Activated T-cell treated with anti-CD3 and anti-CD28 coated beads for 4 hours (primary cell): ENCODE results near the gene H1-8.

Source experiments
- DNase-seq: peaks from one replicate; pipeline ENCODE4 v3.0.0-alpha.2; 2020

The H1-8 gene

DNA sequence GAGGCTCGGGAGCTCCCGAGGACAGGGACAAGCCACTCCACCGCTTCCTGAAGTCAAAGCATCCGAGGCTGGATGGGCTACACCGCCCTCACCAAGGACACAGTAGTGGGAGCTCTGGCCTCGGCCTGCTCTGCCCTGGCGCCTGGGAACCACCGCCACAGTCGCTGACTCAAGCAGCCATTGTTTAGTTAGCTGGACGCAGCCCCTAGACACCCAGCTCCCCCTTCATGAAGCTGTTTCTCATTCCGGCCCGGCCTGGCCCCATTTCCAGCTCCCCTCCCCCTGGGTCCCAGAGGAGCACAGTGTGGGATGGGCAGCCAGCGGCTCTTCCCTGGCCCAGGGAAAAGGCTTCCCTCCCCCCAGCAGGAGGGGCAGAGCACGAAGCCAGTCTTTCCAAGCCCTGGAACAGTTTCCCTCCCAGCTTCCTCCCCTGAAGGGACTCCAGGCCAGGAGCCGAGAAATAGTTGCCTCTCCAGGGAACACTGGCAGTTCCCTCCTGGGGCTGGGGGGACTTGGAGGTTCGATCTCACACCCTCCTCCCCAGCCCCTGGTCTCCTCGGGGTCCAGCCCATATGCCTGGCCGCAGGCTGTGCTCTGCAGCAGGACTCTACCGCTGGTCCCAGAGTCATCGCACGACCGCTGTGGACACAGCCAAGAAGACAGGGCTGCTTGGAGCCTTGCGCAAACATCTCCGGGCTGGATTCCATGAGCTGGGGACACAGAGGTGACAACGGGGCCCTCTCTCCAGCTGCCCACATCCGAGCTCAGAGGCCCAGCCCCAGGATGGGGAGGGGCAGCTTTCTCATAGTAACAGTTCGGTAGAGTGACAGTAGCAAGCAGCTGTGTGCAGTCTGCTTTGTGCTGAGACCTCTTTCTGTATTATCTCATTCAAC is 53.5 kb downstream of the H1-8 start:
- DNase-seq, result no peak

DNA sequence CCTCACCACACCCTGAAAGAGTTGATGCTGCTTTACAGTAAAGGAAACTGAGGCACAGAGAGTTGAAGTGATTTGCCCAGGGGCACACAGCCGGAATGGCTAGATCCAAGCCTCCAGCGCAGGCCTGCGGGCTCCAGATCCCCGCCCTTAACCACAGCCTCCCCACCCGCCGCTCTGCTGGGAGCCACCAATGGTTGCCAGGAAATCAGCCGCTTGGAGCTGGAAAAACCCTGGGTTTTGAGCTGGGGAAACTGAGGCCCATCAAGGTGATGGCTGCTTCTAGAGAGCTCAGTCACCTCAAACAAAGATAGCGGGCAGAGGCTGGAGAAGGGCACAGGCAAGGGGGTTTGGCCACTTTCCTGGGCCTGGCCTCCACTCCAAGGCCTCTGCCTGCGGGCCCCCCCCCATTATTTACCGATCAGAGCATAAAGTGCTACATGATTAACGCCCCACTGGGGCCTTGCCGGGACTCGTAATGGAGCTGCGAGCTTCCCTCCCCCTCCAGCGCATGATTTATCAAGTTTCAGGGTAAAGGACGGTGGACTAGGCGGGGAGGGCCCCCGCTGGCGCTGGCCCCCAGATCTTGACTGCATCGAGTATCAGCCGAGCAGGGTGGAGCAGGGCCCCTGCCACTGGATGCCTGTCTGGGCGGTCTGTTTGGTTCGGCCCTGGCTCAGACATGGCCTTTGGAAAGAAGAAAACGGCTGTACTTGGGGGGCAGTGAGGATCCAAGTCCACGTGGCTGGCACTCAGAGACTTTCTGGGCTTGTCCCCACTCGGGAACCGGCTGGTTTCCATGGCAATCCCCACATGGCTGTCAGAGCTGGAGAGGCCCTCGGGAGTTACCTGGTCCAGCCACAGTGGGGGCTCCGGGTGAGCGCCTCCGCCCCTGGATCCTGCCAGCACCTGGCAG is 54.4 kb downstream of the H1-8 start:
- DNase-seq, result no peak

DNA sequence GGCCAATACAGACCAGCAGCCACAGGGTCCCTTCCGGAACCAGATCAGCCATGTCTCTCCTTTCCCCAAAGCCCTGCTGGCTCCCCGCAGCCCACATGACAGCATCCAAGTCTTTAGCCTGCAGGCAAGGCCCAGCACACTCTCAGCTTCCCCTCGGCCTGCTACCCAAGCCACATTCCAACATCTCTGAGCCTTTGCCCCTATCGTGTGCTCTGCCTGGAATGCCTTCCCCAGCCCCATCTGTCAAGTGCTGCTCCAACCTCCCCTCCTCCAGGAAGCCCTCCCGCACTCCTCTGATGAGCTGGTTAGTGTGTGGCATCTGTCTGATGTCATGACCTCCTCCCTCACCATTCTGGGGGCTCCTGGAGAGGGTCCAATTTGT is 55.0 kb downstream of the H1-8 start:
- no peak for DNase-seq

DNA sequence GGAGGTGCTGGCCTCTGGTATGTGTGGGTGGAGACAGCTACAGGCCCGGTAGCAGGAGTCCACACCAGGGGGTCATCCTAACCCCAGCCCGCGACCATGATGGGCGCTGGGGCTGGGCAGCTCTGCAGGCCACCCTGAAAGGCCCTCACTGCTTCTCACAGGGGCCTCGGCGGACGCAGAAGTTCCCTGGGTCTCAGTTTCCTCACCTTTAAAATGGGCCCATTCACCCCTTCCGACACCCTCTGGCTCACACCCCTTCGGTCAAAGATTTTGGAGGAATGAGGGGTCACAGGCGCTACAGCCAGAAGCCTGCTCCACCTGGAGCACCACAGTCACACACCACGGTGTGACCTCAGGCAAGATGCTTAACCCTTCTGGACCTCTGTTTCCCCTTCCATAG is 55.5 kb downstream of the H1-8 start:
- no peak for DNase-seq

DNA sequence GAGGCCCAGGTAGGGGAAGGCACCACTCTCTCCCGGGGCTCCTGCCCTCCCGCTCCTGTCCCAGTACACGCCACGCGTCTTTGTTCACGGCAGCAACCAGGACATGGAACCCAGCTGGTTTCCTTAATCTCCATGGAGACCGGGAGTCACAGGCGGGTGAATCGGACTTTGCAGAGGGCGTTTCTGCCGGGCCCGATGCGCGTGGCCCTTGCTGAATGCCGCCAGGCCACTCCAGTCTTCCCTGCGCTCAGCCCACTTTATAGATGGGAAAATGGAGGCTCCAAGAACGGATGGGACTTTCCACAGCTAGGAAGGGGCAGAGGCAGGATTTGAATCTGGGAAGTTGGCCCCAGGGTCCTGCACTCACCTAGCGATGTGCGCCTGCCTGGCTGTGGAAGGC is 56.1 kb downstream of the H1-8 start:
- no peak for DNase-seq

DNA sequence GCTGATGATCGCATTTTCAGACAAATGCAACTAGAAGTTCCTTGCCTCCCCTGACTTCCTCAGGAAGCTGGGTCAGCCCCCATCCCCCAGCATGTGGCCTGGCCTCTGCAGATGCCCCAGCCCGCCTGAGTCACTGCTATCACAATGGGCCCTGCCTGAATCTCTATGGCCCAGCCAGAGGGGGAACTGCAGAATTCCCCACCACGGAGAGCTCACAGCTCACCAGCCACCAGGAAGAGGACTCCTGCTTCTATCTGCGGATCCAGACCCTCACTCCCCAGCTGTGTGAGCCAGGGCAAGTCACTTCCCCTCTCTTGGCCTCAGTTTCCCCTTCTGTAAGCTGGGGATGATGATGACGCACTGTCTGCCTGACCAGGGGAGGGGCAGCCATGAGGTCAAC is 56.6 kb downstream of the H1-8 start:
- no peak for DNase-seq

DNA sequence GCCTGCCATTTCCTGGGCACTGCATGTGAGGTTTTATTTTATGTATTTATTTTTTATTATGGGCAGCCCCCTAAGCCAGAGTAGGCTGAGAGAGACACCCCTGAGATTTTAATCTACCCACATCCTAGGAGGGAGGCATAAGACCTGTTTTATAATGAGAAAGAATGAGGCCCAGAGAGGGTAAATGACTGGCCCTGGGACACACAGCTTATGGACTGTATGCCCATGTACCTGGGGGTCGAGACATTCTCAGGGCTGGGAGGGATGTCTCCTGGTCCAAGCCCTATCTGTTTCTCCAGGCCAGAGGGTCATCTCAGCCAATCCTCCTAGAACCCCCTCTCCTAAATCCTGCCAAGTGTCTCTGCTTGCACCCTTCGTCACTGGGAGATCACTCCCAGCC is 57.4 kb downstream of the H1-8 start:
- no peak for DNase-seq
